ENCODE data around the gene NCK2. TPM values are rescaled to one million over a fixed set of nuclear protein-coding genes. Genes with fewer than 3 reads are reported as not detected.

Gene NCK2
- total and polyA plus RNA-seq, 2 of the 4 experiments (the other 2 are of a cell fraction) = 15.8 to 22.2 TPM

- 0% methylated on average over 2 of the region's 7 CpGs; no CpG with 5 or more reads in 1 of the 2 experiments for WGBS, 2 experiments (ENCODE audit: extremely low coverage in 2 of 2, insufficient read length in 1 of 2)
Measured at GRCh38 chr2:105934467-105934866, 189.8 kb downstream of the NCK2 start.

More at GRCh38 chr2:105934467-105934866, 189.8 kb downstream of the NCK2 start:
- Histone ChIP-seq H3K9ac (ENCODE audit: low read depth, low read length) (no peak overlapping the region), H2AK9ac (replicated peaks; ENCODE audit: low read depth, low read length, poor library complexity) (no peak overlapping the region), H4K8ac (ENCODE audit: low read depth in 2 of 2, low read length in 2 of 2) (no peak overlapping the region), H3K56ac (ENCODE audit: extremely low read depth, insufficient read depth, low read length) (no peak overlapping the region), H2AFZ (replicated peaks; ENCODE audit: low read length, poor library complexity) (no peak overlapping the region), H2BK20ac (ENCODE audit: low read depth, low read length) (no peak overlapping the region), H4K20me1 (ENCODE audit: insufficient read depth, low read length) (no peaks in the 10 kb centered on the region), H3K4me3 (ENCODE audit: insufficient read depth, low read depth, low read length) (no peak overlapping the region), H2BK5ac (ENCODE audit: low read depth, low read length, poor library complexity, severe bottlenecking) (no peak overlapping the region), H2AK5ac (ENCODE audit: low read depth, low read length) (no peak overlapping the region), H3K4me2 (ENCODE audit: low read depth, low read length) (no peak overlapping the region), H3K4ac (ENCODE audit: low read depth, low read length) (no peak overlapping the region), H2BK120ac (ENCODE audit: low read depth, low read length) (no peak overlapping the region), H4K5ac (ENCODE audit: low read depth, low read length) (no peak overlapping the region), H4K91ac (ENCODE audit: insufficient read depth, low read depth, low read length) (no peak overlapping the region), H3K18ac (ENCODE audit: low read depth, low read length) (no peak overlapping the region), H3K27ac (ENCODE audit: insufficient read depth, low read length) (no peak overlapping the region), H3K79me1 (ENCODE audit: low read depth in 1 of 2, low read length in 2 of 2) (no peaks in the 10 kb centered on the region), H3K27me3 (ENCODE audit: control insufficient read depth, insufficient read depth, low read length) (peaks cover 16% of the 10 kb centered on the region), H3K4me1 (ENCODE audit: control insufficient read depth, insufficient read depth, low read length) (no peaks in the 10 kb centered on the region), H3K9me3 (ENCODE audit: control insufficient read depth, insufficient read depth, low read length) (no peaks in the 10 kb centered on the region), H3K36me3 (ENCODE audit: control insufficient read depth, insufficient read depth, low read length) (no peaks in the 10 kb centered on the region), H3K23ac (ENCODE audit: low read depth, low read length) (no peak overlapping the region), H3K14ac (replicated peaks; ENCODE audit: low read depth, low read length) (no peak overlapping the region), H2BK15ac (ENCODE audit: low read depth, low read length) (no peak overlapping the region), H3K9me1 (ENCODE audit: insufficient read depth, low read length) (no peaks in the 10 kb centered on the region)
- ATAC-seq (ENCODE audit: low read depth) (no peak), DNase-seq (no peak)
- in situ Hi-C loops (cut with MboI; ENCODE audit: low sequenced_read_pairs) (no loop called here), dilution Hi-C loops (cut with HindIII; ENCODE audit: low sequenced_read_pairs, unreplicated experiment) (no loop called here), intact Hi-C loops (cut with micrococcal nuclease) (no loop called here)
- BruUV-seq (replicated peaks) = no TSS peak
- ChIA-PET CTCF (interaction anchor here (1.3 kb wide), 1 partner anchor 28 kb away, joined by 3 read pairs; no protein-coding TSS in a partner anchor), POLR2A (ENCODE audit: unreplicated experiment) (no interaction called here)
- TF ChIP-seq SMC3 (IDR thresholded peaks at IDR 0.05; ENCODE audit: low read depth, low read length) (no peak), RCOR1 (IDR thresholded peaks at IDR 0.05; ENCODE audit: insufficient replicate concordance, low read length) (no peak), CHD1 (IDR thresholded peaks at IDR 0.05; ENCODE audit: low read depth, low read length) (no peak), FOS (IDR thresholded peaks at IDR 0.05; ENCODE audit: low read depth, low read length) (no peak), RAD21 (IDR thresholded peaks at IDR 0.05; ENCODE audit: low read length) (no peak), RFX5 (IDR thresholded peaks at IDR 0.05; ENCODE audit: low read depth, low read length) (no peak), MAZ (IDR thresholded peaks at IDR 0.05; ENCODE audit: borderline replicate concordance, low read depth, low read length) (no peak), MXI1 (IDR thresholded peaks at IDR 0.05; ENCODE audit: borderline replicate concordance, low read depth, low read length) (no peak), BHLHE40 (IDR thresholded peaks at IDR 0.05; ENCODE audit: low read depth, low read length) (no peak), CEBPB (IDR thresholded peaks at IDR 0.05; ENCODE audit: low read depth, low read length) (no peak), NFE2L2 (IDR thresholded peaks at IDR 0.05; ENCODE audit: low read depth, low read length) (no peak), POLR2A (IDR thresholded peaks at IDR 0.05; ENCODE audit: low read depth, low read length) (no peak), CTCF (conservative IDR thresholded peaks at IDR 0.05; ENCODE audit: low read depth, low read length) (no peak), MAFK (IDR thresholded peaks at IDR 0.05; ENCODE audit: low read depth, low read length) (no peak)
- TF ChIP-seq, protein P1, sequence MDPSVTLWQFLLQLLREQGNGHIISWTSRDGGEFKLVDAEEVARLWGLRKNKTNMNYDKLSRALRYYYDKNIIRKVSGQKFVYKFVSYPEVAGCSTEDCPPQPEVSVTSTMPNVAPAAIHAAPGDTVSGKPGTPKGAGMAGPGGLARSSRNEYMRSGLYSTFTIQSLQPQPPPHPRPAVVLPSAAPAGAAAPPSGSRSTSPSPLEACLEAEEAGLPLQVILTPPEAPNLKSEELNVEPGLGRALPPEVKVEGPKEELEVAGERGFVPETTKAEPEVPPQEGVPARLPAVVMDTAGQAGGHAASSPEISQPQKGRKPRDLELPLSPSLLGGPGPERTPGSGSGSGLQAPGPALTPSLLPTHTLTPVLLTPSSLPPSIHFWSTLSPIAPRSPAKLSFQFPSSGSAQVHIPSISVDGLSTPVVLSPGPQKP (IDR thresholded peaks at IDR 0.05; ENCODE audit: borderline replicate concordance, low read depth, low read length) = no peak
- TF ChIP-seq, protein P2, sequence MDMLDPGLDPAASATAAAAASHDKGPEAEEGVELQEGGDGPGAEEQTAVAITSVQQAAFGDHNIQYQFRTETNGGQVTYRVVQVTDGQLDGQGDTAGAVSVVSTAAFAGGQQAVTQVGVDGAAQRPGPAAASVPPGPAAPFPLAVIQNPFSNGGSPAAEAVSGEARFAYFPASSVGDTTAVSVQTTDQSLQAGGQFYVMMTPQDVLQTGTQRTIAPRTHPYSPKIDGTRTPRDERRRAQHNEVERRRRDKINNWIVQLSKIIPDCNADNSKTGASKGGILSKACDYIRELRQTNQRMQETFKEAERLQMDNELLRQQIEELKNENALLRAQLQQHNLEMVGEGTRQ (IDR thresholded peaks at IDR 0.05; ENCODE audit: low read depth, low read length) = no peak

All from IMR-90 (cell line).